GM23248 (cell line): ENCODE results near the gene CNR1.
"Not testable (repeated sequence)": the region's sequence is repeated elsewhere in the genome, so short reads cannot be mapped to it uniquely, and the experiment has no call there.

Source experiments
- EZH2 ChIP-seq: fragments of 200-600 bp; sonication (generic); IDR thresholded peaks from 2 replicates; pipeline ENCODE4 v1.6.1; 2018; ENCODE audit warnings: antibody characterized with exemption, mild to moderate bottlenecking; ENCODE audit not compliant: insufficient read depth, poor library complexity, severe bottlenecking
- EZH2phosphoT487 ChIP-seq: fragments of 200-600 bp; sonication (generic); IDR thresholded peaks from 2 replicates; pipeline ENCODE4 v1.6.1; 2018; ENCODE audit warnings: antibody characterized with exemption, moderate library complexity, mild to moderate bottlenecking, low read depth; ENCODE audit not compliant: insufficient read depth

GRCh38 chr6:88201734-88202133 is 35.6 kb upstream of the CNR1 start:
- TF ChIP-seq EZH2, EZH2phosphoT487: not testable (repeated sequence)
